Stimulated activated CD8-positive, alpha-beta memory T cell treated with anti-CD3 and anti-CD28 coated beads, Interleukin-12 subunit alpha, Interleukin-12 subunit beta, amount 100 ng/mL, for 24 hours (primary cell): Measurements from ENCODE around the gene SLA2.
"Not testable (repeated sequence)": the region's sequence is repeated elsewhere in the genome, so short reads cannot be mapped to it uniquely, and the experiment has no call there.

Source experiments
- DNase-seq: peaks from one replicate; pipeline ENCODE4 v3.0.0-alpha.2; 2020; ENCODE audit errors: extremely low read depth

The SLA2 gene

DNA sequence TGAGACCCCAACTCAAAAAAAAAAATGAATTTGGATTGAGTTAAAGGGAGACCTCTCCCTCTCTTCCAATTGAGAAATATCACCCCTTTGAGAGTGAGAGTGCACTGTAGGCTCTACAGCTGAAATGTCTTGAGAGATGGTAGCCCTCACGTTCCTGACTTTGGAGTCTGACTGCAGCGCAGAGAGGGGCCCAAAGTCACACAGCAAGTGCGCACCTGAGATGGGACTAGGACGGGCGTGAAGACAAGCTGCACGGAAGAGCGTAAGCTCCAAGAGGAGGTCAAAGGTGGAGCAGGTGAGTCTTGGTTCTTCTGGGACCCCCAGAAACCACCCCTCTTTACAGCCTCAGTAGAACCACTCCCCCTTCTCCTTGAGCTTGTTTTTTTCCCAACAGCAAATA is 643 bp downstream of the SLA2 start:
- no peak for DNase-seq

DNA sequence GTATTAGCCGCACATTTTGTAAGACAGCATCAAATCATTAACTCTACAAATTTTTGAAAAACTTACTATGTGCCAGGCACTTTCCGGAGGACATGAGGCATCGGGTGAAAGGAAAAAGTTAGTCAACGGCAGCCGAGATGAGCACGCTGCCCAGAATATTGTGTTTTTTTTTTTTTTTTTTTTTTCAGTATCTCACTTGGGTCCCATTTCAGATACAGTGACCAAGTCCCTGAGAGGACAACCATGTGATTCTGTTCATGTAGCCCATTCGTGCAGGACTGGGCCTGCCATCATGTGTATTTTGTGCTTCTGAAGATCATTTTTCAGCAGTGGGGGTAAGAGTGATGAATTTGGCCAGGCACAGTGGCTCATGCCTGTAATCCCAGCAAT is 1.3 kb downstream of the SLA2 start:
- peak; percentile 19 for DNase-seq

DNA sequence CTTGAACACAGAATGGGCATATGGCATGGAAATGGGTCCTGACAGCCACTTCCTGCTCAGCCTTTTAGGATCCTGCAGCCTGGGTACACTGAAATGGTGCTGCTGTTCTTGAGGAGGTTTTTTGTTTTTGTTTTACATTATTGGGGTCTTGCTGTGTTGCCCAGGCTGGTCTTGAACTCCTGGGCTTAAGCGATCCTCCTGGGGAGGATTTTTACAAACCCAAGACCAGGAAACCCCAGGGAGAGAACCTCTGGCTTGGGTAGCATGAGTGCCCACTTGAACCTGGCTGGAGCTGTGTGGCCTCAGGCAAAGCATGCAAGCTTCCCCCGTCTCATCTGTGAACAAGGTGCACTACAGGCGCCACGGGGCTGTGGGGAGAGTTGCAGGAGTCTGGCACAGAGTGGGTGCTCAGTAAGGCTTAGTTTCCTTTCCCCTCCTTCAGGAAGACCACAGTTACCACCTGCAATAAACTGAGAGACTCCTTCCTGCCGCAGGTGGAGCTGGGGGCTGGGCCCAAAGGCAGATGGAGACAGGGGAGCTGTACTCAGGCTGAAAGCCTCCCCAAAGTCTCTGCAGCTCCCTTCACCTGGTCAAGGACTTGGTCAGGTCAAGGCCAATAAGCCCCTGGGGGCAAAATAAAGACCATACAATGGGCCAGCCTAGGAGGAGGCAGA is 1.8 kb downstream of the SLA2 start:
- peak; percentile 14 for DNase-seq

DNA sequence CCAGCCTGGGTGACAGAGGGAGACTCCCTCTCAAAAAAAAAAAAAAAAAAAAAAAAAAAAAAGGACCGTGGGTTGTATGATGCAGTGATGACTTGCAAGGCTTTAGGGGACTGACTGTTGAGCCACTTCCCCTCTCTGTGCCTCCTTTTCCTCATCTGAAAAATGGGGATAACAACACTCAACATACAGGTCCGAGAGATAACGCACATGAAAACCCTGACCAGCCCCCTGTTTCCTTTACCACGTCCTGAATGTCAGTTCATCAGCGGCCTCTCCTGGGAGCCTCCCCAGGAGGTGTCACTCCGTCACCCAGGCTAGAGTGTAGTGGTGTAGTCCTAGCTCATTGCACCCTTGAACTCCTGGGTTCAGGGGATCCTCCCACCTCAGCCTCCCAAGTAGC is 3.9 kb downstream of the SLA2 start:
- no peak for DNase-seq

DNA sequence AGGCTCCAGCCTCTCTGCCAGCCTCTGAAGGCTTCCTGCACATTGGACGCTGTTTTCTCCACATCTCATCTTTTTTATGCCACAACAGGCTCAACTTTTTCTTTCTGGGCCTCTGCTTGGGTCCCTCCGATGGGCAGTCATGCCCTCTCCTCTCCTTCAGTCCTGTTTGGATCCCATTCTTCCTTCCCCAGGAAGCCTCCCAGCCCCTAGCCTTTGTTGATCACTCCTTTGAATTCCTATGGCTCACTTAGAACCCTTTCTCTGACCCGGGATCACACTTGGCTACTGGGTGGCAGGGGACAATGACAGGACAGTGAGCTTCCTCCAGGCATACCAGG is 4.5 kb downstream of the SLA2 start:
- DNase-seq, result no peak

DNA sequence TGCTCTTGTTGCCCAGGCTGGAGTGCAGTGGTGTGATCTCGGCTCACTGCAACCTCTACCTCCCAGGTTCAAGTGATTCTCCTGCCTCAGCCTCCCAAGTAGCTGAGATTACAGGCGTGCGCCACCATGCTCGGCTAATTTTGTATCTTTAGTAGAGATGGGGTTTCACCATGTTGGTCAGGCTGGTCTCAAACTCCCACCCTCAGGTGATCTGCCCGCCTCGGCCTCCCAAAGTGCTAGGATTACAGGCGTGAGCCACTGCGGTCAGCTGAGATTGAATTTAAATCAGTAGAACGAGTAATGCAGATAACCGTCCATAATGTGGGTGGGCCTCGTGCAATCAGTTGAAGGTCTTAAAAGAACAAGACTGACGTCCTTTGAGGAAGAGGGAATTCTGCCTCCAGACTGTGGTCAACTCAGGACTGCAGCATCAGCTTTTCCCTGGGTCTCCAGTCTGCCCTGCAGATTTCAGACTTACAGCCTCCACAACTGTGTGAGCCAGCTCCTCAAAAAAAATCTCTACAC is 7.1 kb downstream of the SLA2 start:
- DNase-seq, result not testable (repeated sequence)

DNA sequence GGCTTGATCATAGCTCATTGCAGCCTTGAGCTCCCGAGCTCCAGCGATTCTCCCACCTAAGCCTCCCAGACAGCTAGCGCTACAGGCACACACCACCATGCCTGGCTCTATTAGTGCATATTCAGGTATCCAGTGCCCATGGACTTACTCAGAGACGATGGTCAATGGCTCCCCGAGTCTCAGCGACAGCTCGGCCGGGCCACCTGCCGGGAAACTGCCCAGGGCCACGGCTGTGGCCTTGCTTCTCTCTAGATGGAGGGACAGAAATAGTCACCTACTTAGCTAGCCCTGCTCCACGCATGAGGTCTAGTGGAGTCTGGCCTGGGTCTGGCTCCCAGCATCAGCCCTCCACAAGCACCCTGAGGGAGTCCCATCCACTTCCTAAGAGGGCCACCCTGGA is 11.7 kb downstream of the SLA2 start:
- DNase-seq, result no peak

DNA sequence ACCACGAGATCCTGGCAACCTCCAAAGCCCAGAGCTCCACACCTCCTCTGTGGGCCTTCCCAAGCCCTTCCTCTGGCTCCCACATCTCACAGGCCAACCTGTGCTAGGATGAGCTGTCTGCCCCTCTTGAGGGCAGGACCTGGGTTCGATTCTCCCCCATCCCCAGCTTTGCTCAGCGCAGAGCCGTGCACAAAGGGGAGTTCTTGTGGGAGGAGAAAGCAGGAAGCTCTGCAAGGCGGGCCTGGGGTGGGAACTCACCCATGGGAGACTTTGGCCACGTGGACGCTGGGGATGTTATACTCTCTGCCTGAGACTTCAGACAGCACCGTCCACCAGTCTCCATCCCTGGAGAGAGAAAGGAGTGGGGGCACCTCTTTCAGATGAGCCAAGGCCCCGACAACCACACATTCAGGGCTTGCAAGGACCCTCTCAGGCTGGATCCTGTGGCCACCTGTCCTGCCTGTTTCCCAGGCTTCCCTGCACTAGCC is 12.7 kb downstream of the SLA2 start:
- no peak for DNase-seq

DNA sequence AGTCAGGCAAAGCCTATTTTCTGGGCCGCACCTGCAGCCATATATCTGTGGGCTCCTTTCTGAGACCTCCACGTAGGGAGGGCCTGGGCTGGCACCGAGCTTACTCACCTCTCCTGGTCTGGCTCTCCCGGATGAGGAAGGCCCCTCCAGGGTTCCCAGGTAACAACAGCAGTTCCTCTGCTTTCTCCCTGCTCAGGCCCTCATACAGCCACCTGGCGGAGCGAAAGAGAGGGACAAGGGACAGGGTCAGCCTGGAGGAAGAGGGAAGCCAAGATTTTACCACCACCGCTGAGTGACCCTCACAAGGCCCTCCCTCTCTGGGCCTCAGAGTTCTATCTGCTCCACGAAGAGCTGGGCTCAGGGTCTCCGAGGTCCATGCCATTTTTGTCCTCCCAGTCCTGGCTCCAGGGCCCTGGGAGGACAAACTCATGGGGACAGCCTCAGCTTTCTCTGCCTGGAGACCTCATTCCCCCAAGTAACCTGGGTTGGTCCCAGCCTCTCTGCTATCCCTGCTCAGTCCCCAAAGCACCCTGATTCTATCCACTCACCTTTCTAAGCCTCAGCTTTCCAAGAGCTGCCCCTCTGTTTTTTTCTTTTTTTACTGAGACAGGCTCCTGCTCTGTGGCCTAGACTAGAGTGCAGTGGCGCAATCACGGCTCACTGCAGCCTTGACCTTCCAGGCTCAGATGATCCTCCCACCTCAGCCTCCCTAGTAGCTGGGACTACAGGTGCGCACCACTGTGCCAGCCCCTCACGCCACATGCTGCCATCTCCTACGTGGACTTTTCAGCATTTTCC is 13.3 kb downstream of the SLA2 start:
- no peak for DNase-seq

DNA sequence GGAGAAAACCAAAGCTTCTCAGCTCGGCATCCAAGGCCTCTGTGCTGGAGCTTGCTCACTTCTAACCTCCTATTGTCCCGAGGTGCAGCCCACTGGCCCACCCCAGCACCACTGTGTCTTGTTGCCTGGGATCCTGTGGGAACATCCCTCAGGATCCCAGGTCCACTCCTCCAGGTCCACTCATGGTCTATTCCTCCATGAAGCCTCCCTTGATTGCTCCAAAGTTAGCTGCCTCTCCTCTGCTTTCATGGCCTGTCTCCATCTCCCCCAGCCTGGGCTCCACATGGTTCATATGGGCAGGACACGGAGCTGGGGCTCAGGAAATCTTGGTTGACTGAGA is 13.9 kb downstream of the SLA2 start:
- no peak for DNase-seq

DNA sequence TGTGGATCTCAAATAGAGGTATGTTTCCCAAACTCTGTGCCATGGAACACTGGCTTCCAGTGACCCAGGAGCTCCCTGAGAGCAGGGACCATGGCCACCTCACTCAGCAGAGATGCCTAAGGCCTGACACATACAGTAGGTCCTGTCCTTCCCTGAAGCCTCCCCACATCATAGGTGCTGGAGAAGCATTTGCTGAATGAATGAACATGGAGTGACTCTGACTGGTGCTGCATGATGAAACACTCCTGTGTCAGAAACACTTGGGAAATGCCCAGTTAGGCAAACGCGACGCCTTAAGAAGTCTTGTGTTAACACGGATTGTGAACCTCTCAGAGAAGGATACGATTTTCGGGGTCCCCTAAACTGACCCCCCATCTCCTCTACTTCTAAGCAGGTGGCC is 14.3 kb downstream of the SLA2 start:
- DNase-seq, result no peak

DNA sequence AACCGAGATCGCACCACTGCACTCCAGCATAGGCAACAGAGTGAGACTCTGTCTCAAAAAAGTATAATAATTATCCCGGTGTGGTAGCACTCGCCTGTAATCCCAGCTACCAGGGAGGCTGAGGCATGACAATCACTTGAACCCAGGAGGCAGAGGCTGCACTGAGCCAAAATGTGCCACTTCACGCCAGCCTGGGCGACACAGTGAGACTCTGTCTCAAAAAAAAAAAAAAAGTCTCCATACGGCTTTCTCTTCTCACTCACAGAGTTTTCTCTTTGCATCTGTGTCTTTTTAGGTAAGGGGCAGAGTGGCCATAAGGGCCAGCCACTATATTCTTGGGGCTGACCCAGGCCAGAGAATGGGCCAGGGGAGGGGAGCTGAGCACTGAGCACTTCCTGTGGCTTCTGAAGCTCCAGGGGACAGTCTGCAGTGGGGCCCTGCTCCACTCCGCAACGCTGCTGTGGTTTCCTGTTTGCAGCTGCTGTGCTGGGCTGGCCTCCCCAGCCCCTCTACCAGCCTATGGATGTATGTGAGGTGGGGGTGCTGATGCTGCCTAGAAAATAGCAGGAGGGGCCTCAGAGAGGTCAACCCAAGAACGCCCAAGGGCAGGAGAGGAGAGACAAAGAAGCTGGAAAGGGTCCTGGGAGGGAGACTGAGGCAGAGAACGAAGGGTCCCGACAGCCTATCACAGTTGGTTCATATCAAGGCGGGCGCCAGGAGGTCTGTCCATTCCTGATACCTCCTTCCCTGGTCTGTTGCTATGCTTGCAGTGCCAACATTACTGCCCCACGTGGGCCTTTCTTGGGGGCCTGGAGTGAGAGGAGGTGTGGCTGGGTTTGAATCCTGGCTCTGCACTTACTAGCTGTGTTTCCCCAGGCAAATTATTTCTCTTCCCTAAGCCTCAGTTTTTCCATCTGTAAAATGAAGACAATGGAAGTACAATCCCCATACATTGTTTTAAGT is 16.0 kb downstream of the SLA2 start:
- DNase-seq, result no peak

DNA sequence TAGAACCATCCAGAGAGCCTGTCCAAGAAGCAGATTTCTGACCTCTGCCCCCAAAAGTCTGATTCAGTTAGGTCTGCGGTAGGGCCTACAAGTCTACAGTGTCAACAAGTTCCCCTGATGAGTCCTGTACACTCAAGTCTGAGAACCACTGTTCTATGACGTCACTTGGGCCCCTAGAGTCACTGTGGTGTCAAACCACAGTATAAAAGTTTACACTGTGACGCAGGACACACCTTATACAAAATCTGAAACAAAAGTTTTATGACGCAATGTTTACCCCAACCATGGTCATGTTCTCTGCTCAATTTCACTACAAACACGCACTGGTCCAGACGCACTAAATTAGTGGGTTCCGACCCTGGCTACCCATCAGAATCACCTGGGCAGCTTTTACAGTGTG is 17.9 kb downstream of the SLA2 start:
- no peak for DNase-seq

DNA sequence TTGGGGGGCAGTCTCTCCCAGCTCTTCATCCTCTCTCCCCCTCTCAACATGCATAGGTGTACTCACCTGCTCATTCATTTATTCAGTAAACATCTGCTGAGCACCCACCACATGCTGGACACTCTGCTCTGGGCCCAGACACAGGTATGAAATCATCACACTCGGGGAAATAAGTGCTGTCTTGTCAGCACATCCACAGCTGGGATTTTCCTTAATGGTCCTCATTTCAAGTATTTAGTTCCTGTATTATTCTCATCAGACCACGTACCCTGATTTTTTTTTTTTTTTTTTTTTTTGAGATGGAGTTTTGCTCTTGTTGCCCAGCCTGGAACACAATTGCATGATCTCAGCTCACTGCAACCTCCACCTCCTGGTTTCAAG is 21.1 kb downstream of the SLA2 start:
- no peak for DNase-seq

DNA sequence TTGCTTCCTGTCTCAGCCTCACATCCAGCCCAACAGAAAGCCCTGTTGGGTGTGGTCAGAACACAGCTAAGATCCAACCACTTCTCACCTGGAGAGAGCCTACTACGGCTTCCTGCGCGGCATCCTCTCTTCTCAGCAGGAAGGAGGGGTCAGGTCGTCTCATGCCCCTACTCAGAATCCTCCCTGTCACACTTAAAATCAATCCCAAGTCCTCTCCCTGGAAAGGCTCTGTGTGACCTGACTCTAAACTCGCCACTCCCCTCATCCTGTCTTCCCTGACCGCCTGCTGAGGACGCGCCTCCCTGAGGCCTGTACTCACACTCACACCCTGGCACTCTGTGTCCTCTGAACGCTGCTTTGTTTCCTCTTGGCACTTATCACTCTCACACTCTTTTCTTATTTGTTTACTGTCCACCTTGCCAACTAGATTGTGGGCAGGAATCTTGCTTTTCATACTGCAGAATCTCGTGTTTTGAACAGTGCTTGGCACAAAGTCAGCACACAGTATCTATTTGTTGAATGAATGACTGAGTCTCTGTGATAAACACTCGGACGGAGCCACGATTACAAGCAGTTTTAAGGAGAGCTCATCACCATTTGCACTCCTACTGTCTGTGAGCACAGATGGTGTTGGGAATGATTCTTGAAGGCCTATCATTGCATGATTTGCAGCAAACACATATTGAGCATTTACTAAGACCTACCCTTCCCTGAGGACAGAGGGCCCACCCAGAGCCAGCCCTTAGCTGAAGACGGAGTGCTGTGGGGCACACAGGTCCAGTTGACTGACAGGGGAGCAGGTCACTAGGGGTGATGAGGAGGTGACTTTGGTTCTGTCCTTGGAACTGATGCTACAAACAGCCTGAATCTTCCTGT is 21.7 kb downstream of the SLA2 start:
- DNase-seq, result no peak

DNA sequence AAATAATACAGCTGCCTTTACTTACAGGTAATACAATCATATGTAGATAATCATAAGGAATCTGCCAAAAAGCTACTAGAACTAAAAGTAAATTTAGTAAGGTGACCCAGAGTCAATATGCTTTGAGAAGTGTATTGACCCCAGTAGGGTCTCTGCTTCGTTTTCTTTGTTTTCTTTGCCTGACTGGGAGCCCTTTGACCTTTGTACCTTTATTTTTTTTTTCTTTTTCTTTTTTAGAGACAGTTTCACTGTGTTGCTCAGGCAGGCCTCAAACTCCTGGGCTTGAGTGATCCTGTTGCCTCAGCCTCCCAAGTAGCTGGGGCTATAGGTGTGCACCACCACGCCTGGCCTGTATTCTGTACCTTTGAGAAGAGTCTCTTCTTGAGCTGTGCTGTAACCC is 22.6 kb downstream of the SLA2 start:
- no peak for DNase-seq

DNA sequence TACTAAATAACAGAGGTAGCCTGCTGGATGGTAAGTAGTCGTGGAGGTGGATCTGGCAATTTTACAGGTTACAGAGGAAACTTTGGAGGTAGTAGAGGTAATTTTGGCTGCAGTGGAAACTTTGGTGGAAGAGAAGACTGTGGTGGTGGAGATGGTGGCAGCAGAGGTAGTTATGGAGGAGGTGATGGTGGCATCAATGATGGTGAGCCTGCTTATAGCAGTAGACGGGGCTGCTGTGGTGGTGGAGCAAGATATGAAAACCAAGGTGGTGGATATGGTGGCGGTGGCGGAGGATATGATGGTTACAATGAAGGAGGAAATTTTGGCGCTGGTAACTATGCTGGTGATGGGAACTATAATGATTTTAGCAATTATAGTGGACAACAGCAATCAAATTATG is 25.1 kb downstream of the SLA2 start:
- no peak for DNase-seq

DNA sequence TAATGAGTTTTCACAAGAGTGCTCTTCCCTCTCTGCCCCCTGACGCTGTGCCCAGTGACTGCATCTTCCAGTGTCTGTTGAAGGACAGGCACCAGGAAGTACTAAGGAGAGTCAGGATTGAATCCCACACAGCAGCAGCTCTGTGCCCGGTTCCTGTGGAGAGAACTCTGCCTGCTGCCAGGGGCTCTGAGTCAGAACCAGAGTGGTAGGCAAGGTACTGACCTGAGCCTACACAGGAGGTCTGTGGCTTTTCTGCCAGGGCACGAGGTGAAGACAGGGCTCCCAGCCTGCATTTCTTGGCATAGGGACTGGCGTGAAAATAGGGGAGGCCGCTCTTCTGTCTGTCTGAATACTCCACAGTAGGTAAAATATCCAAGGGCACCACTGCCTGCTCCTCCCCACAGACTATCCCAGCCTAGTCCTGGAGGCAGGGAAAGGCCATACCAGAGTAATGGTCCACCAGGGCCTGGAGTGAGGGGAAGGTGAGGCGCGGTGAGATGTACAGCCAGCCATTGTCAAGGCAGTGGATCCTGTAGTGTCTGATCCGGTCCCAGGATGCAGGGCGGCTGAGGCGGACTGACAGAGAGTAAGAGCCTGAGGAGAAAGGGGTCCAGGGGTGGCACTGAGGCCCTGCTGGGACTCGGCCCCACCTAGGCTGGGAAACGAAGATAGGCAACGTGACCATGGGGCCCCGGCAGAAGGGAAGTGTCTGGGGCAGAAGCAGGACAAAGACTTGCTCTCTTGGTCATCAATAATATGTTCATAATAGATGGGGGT is 31.0 kb downstream of the SLA2 start:
- DNase-seq, result no peak

DNA sequence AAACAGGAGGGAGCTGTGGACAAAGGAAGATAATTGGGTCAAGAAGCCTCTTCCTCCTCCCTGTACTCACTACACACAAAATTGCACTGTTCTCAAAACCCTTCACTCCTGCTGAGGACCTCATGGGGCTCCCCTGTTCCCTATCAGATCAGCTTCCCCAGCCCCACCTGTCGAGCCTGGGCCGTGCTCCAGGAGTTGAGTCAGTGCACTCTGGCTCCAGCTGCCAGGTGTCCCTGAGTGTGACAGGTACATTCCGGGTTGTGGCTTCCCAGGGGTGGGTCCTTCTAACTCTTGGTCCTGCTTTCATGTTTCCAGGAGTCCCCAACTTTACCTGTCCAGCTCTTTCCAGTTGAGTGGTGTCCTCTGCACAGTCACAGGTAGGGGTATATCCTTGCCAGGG is 32.0 kb downstream of the SLA2 start:
- DNase-seq, result no peak

DNA sequence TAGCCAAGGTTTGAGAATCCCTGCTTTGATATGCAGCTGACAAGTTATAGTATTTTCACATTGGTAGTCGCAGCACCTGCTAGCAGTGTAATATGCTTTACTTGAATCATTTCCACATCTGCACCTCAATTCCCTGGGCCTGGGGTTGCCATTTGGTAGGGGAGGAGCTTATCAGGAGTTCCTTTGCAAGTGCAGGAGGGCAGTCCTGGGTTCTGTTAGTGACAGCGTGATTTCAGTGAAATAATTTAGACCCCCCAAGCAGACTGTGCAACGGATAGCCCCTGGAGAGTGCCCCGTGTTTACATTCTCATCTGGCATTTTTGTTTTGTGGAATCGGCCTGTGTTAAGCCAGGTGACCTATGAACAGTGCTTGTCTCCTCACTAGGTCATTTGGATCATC is 34.4 kb downstream of the SLA2 start:
- DNase-seq, result no peak

DNA sequence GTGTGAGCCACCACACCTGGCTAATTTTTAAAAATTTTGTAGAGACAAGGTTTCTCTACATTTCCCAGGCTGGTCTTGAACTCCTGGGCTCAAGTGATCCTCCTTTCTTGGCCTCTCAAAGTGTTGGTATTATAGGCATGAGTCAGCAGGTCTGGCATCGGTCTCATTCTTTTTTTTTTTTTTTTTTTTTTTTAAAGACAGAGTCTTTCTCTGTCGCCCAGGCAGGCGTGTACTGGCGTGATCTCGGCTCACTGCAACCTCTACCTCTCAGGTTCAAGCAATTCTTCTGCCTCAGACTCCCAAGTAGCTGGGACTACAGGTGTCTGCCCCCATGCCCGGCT is 37.6 kb downstream of the SLA2 start:
- not testable (repeated sequence) for DNase-seq
